IPS-NIHi7 (cell line): ENCODE measurements around the gene ECHDC3.

Source experiments
- DNase-seq: peaks from one replicate; pipeline ENCODE4 v3.0.0; 2012; ENCODE audit warnings: mixed read lengths; ENCODE audit errors: extremely low spot score

The ECHDC3 gene

DNA sequence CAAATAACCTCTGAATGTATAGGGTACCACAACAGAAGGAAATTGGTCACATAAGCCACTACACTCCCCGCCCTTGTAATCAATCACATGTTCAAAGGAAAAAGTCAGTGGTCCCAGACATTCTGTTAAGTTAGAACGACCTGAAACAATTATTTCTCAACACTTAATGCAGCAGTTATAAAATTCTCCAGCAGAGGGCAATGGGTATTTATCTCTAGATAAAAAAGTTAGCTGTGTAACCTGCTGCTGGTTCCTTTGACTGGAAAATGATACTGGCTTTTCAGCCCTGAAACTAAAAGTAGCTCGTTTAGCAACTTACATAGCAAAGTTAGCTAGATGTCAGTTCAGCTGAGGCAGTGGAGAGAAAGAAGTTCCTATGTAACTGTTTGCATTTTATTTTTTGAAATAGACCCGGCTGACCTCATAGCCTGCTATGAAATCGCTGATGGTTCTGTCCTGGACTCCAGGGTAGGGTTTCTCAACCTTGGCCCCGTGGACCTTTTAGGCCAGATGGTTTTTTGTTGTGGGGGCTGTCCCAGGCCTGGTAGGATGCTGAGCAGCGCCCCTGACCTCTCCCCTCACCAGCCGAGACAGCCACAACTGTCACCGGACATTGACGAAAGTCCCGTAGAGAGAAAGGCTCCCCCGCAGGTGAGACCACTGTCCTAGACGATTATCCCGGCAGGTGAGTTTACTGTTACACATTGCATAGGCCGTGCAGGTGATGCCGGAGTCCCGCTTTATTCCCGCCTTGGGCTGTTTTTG is 40.8 kb downstream of the ECHDC3 start:
- peak; percentile 64 for DNase-seq

DNA sequence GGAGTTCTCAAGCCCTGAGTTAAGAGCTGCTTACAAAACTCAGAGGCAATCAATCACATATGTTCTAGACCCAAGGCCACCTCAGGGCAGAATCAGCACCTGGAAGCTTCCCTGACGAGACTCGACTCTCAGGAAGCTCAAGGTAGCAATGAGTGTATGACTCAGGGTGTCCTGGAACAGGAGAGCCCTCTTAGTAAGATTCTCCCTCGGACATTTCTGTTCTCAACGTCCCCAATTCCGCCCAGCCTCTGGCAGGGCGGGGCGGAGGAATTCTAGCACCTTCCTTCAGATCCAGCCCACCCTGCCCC is 41.3 kb downstream of the ECHDC3 start:
- no peak for DNase-seq

DNA sequence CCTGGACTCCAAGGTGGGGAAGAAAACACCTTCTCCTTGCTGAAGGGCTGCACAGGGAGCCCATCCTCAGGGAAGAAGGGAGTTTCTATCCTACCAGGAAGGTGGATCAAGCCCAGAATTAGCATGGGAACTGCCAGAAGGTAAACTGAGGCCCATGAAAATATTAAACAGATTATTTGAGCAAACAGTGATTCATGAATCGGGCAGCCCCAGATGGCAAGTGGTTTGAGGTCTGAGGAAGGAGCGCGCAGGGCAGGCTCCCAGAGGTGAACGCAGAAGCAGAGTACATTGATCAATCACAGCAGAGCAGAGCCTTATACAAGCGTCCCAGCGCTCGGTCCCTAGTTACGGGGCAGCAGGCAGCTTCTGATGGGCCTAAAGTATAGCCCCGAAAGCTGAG is 45.2 kb downstream of the ECHDC3 start:
- DNase-seq, result no peak

DNA sequence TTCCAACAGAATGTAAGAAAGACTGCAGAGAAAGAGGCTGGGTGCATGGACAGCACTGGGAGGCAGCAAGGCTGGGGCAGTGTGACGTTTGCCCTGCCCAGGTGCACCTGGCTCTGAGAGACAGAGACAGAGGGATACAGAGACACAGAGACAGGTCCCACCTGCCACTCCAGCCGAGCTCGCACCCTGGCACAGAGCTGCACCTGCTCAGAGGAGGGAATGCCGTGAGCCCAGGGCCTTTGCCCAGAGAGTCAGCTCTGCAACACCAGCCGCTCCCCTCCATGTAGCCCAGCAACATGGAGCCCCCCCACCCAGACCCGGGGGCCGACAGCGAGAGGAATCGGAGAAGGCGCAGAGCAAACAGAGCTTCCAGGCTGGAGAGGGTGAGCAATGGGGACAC is 45.7 kb downstream of the ECHDC3 start:
- DNase-seq, result no peak

DNA sequence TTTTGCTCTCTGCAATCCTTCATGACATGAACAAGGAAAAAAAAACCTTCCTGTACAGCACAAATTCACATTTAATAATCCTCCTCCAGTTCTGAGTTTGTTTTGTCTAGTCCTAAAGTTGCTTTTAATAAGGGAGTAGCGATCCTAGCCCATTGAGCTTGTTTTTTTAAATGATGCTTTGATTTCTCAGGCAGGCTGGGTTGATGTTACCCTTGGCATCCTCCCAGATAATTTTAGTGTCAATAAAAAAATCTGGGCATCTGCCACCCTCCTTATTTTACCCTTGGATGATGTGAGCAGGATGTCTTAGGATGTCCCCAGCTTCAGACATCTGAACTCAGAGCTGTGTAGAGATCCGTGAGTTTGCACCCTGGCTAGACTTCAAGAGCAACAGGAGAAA is 47.1 kb downstream of the ECHDC3 start:
- no peak for DNase-seq

DNA sequence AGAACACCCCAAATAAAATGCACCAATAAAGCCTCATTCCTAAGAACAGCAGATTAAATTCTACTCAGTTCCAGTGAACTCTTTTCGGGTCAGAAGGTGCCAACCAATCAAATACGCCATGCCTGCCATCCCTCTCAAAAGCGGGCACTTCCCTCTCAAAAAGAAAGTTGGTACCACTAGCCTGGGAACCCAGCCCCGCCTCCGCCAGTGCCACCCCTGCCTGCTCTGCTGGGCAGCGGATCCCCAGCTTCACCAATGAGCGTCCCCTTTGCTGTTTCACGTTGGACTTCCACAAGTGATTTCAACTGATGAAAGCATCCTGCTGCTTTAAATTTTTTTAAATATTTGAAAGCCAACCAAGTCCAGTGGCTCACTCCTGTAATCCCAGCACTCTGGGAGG is 47.8 kb downstream of the ECHDC3 start:
- DNase-seq, result no peak

DNA sequence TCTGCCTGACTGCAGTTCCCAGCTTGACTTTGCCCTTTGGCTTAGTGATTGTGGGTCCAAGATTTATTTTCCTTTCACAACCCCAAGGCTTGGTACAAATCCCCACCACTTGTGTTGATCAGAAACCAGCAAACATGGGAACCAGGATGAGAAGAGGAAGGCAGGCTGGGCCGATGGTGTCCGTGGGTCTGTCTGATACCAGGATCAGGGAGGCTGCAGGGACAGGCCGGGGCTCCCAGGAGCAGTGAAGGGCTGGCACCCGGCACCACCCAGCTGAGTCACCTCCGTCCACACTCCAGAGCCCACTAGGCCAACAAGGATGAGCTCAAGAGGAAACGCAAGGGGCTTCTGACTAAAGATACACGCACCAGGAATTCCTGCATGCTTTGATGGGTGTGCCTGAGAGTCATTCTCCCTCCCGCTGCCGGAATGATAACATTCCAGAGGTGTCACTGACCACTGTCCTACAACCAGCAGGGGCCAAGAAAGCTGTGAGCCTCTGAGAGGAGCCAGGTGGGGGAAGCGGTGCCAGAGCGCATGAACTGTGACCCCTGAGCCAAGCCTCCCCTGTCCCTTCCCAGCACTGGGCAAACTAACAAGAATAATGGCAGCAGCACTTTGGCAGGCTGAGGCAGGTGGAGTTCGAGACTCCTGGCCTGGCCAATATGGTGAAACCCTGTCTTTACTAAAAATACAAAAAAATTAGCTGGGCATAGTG is 51.7 kb downstream of the ECHDC3 start:
- DNase-seq, result peak; percentile 48

DNA sequence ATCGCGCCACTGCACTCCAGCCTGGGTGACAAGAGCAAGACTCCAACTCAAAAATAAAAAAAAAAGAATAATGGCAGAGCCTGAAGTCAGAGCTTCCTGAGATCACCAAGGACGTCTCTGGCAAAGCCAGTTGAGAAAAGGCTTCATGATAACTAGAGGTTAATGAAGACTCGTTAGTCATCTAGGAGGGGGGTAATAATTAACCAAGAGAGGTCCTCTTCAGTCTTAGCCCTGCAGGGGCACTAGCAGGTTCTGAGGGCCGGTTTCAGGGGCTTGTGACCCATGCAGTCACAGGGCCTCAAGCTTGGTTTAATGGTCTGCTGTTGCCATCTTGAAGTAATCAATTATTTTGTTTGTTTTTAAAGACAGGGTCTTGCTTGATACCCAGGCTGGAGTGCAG is 52.4 kb downstream of the ECHDC3 start:
- DNase-seq, result no peak

DNA sequence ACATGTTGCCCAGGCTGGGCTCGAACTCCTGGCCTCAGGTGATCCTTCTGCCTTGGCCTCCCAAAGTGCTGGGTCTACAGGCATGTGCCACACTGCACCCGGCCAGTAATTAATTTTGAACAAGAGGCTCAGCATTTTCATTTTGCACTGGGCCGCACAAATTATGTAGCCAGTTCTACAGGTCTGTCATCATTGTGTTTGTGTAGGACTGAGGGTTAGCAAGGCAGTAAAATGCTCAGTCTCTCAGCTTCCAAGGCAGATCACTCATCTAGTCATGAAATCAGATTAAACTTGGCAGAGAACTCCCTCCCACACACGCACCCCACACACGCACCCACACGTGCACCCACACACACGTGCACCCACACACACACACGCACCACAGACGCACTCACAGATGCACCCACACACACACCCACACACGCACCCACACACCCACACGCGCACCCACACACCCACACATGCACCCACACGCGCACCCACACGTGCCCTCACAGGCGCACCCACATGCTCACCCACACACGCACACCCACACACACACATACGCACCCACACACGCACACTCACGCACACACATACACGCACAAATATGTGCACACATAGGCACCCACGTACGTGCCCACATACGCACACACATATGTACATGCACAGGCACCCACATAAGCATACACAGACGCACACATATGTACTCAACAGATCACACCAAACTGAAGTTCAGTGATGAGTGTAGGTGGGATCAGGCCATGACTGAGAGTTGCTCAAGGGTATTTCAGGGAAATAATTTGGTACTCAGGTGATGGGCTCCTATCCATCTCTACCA is 53.1 kb downstream of the ECHDC3 start:
- no peak for DNase-seq

DNA sequence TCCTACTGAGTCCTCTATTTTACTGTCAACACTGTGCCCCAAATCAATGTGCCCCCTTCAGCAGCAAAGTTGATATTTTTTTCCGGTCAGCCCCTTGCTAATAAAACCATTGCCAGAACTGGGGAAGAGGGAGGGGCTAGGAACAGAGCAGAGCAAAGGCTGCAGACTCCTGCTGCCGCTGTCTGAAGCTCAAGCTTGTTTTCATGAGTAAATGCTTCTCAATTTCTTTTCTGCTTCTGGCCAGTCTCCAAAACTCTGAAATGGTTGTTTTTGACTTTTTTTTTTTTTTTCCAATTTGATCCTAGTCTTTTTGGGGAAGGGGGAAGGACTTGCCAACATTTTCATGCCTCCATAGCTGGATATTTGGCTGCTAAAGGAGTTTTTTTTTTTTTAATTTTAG is 54.3 kb downstream of the ECHDC3 start:
- DNase-seq, result no peak

DNA sequence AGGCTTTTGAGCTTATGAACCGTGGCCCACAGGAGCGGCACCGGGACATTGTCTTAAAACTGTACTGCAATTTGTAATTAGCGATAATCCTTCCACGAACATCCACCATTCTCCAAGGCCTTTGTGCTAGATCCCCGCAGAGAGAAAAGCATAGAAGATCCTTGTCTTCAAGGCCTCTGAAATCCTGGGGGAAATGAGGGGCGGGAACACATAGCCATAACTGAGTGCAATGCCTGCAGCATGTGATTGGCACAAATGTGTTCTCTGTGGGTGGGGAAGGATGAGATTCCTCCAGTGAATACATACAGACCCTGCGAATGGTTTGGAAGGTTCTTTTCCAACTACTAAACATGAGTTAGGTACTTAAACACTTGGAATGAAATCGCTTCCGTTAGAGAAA is 55.1 kb downstream of the ECHDC3 start:
- DNase-seq, result no peak

DNA sequence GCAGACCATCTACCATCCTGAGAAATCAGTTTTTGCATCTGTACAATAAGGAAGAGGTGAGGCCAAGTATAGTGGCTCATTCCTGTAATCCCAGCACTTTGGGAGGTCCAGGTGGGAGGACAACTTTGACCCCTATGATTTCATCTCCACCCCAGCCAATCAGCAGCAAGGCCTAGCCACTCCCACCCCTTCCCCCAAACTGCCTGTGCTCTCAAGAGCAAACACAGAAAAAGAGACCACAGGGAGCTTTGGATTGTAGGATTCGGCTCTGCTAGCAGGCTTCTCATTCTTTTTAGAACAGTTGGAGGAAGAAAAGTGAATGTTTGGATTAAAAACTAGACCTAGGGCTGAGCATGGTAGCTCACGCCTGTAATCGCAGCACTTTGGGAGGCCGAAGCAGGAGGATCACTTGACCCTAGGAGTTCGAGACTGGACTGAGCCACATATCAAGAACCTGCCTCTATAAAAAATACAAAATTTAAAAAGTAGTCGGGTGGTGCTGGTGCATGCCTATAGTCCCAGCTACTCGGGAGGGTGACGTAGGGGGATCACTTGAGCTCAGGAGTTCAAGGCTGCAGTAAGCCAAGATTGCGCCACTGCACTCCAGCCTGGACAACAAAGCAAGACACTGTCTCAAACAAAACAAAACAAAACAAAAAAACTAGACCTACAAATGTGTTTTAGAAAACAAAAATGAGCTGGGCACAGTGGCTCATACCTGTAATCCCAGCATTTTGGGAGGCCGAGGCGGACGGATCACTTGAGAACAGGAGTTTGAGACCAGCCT is 55.9 kb downstream of the ECHDC3 start:
- no peak for DNase-seq

DNA sequence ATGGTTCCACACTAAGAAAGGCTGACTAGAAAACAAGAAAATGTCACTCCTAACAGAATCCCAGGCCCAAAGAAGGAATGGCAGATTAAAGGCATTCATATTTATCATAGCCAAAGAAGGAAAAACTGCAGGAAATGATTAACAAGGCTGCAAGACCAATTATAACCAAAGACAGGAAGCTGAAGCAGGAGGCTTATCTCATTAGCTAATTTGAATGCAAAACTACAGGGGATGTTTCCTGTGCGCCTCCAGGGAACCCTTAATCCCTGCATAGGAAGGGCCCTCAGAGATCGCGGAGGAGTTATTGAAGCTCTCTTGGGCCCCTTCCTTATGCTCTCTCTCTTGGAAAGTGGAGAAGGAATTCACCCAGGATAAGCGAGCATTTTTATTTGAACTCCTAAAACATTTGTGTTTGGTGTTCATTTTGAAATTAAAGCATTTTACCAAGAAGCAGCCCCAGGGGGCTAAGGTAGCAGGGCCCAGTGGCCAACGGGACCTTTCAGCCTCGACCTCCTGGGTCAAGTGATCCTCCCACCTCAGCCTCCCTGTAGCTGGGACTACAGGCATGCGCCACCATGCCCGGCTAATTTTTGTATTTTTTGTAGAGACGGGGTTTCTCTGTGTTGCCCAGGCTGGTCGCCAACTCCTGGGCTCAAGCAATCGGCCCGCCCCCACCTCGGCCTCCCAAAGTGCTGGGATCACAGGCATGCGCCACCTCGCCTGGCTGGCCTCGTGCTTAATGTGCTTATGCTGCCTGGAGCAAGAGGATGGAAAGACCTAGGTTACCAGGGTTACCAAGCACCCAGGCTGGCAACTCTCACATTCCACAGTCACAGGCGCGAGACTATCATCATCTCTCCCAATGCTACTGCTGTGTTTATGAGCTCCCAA is 56.9 kb downstream of the ECHDC3 start:
- peak; percentile 55 for DNase-seq

DNA sequence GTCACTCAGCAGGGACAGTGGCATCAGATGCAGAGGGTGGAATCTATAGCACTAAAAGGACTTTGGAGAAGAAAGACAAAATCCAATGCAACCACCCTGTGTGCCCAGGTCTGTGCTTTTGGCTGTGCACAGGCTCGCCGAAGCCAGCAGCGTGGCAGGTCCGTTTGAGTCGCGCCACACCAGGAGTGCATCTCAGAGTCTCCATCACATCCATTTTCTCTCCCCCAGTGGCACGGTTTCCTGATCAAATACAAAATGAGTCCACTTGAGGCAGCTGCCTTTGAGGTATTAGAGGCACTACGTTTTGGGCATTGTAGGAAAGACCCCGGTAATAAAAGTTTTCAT is 57.5 kb downstream of the ECHDC3 start:
- DNase-seq, result no peak

DNA sequence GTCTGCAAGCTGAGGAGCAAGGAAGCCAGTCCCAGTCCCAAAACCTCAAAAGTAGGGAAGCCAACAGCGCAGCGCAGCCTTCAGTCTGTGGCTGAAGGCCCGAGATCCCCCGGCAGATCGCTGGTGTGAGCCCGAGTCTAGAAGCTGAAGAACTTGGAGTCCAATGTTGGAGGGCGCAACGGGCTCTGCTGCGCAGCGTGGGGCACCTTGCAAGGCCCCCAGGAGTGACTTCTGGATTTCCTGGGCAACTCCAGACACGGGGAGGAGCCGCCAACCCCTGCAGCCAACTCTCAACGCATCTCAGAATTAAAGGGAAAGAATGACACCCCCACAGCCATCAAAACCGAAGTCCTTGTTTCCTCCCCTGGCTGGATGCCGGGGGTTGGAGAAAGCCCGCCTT is 62.2 kb downstream of the ECHDC3 start:
- DNase-seq, result no peak

DNA sequence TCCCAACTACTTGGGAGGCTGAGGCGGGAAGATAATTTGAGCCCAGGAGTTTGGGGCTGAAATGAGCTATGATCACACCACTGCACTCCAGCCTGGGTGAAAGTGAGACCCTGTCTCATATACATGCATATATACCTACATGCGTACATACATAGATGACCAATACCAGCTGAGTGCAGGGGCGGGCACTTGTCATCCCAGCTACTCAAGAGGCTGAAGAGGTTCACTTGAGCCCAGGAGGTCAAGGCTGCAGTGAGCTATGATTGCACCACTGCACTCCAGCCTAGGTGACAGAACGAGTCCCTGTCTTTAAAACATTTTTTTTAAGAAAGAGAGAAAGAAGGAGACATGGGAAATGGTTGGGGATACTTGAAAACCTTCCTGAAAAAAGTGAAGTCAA is 63.6 kb downstream of the ECHDC3 start:
- DNase-seq, result no peak

DNA sequence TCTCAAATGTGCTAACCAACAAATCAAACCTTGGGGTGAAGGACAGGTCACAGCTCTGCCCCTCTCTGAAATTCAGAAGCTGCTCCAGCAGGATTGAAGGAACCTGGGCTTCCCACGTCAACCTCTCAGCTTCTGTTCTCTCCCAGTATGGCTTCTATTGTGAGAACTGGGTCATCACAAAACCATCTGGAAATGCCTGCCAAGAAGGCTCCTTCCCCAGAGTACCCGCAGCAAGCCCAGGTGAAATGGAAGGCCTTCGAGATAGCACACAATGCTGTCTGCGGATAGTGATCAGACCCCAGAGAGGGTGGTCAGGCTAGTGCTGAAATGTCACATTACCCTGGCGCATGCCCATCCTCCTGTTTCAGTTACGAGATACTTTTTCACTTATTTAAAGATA is 64.5 kb downstream of the ECHDC3 start:
- DNase-seq, result no peak

DNA sequence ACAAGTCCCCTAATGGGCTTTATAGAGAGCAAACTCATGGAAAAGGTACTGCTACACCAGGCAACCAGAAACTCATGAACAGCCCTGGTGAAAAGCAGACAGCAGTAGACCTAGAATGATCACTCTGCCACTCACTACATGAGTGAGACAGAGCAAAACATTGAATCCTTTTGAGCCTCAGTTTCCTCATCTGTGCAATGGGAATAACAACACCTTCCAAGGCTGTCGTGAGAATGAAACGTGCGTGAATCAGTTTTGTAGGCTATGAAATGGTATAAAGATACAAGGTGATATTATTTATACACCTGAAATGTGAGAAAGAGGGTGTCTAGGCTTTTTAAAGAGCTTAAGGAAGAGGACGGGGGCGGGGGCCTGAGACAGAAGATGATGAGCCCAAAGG is 66.6 kb downstream of the ECHDC3 start:
- DNase-seq, result no peak

DNA sequence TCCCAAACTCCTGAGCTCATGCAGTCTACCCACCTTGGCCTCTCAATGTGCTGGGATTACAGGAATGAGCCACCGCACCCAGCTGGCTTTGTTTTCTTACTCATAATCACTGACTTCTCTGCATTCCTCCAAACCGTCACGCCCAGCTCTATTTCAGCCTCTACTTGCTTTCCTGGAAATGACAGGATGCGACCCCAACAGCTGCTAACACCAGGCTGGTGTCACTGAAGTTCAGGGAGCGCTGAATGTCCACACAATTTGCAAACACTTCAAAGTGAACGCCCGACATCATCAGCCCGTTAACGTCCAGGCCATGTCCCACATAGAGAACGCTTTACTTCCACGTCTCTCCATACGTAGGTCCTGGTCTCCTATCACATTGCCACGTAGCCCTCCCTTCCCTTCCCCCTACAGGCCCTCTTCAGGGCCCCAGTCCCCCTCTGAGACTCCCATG is 68.2 kb downstream of the ECHDC3 start:
- DNase-seq, result no peak

DNA sequence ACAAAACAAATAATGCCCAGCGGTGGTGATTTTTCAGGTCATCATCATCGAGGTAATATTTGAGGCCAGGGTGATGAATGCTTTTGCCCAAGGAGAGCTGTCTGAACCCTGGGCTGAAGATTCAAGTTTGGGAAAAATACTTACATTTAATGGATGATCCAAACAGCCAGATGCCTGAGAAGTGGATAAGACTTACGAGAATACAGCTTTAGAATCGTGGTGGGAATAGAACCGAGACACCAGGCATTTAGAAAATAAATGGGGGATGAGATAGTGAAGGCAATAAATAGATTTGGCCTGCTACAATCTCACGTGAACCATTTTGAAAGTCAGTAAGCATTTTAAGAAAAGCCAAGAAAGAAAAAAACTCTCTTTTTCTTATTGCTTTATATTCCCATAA is 68.8 kb downstream of the ECHDC3 start:
- DNase-seq, result no peak

DNA sequence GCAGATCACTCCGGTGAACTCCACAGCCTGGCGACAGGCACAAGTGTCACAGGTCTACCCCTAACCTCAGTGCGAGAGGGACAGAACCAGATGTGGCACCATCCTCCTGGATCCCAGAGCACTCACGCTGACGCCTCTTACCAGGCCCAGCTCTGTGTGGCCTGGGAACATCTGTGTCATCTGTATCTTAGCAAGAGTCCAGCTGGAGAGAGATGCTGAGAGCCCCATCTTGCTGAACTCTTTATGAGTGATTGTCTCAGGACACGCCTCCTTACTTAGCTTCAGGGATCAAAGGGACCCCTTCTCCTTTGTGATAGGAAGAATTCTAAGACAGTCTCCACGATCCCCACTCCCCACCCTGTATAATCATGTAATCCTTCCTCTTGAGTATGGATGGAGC is 71.0 kb downstream of the ECHDC3 start:
- DNase-seq, result no peak
